Fibroblast of lung (primary cell): ENCODE results near the gene STPG4.

Experiments
- CTCF ChIP-seq, 2 donors: IDR thresholded peaks in 1 of 2; conservative IDR thresholded peaks in 1 of 2; 1 replicate in 1 of 2; 2 replicates in 1 of 2; pipeline ENCODE4 v1.5.1; 2011 to 2012; ENCODE audit warnings: low read length in 2 of 2, control low read depth in 1 of 2, inconsistent platforms in 1 of 2, low read depth in 1 of 2, mild to moderate bottlenecking in 1 of 2
- EZH2 ChIP-seq: IDR thresholded peaks from 2 replicates; pipeline ENCODE4 v1.5.1; 2012; ENCODE audit warnings: low read length, control low read depth, mild to moderate bottlenecking; ENCODE audit errors: missing control alignments

DNA sequence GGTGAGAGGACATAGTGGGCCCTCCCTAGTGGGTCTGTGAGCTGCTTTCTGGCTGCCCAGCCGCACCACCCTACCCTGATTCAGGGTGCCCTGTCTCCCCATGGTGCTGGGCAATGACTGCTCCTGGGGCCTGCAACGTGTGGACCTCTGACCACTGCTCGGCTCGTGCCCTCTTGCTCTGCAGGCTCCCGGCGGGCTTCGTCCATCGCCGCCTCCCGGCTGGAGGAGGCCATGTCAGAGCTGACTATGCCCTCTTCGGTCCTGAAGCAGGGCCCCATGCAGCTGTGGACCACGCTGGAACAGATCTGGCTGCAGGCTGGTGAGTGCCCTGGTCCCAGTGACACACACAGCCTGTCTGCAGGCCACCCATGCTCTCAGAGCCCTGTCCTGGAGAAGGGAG, 103.5 kb downstream of the STPG4 start:
- TF ChIP-seq CTCF (conservative IDR thresholded peaks at IDR 0.05 in 1 of 2, IDR thresholded peaks at IDR 0.05 in 1 of 2; ENCODE audit: low read depth in 1 of 2, low read length in 2 of 2) (no peak), EZH2 (no peak)
